Esophagus squamous epithelium (tissue), 4 donors: Measurements from ENCODE around the gene C2orf49.

ENCODE experiments used
- POLR2A ChIP-seq, 4 donors: fragments of 450-650 bp; IDR thresholded peaks; one replicate each; pipeline ENCODE4 v1.6.1; 2017; ENCODE audit warnings: antibody characterized with exemption in 4 of 4, mild to moderate bottlenecking in 4 of 4, moderate library complexity in 3 of 4
- TF ChIP-seq, protein P1 (sequence below), 6 experiments: fragments of 450-650 bp in 4 of 6; fragments of 200-600 bp in 2 of 6; sonication (generic) in 2 of 6; IDR thresholded peaks; one replicate each; pipeline ENCODE4 v1.5.1; 2016 to 2019; ENCODE audit warnings: antibody characterized with exemption in 6 of 6, mild to moderate bottlenecking in 4 of 6, moderate library complexity in 4 of 6

DNA sequence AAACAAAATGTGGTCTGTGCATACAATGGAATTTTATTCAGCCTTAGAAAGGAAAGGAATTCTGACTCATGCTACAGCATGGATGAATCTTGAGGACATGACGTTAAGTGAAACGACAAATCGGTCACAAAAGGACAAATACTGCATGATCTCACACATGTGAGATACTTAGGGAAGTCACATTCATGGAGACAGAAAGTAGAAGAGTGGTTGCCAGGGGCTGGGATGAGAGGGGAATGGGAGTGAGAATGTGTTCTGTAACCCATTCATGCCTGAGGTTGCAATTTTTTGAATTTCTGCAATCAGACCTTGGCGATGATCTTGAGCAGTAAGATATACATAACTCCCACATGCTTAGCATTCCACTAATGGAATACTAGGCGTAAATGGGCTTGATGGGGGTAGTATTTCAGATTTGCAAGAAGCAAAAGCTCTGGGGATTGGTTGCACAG, 39.5 kb downstream of the C2orf49 start:
- TF ChIP-seq, protein P1, sequence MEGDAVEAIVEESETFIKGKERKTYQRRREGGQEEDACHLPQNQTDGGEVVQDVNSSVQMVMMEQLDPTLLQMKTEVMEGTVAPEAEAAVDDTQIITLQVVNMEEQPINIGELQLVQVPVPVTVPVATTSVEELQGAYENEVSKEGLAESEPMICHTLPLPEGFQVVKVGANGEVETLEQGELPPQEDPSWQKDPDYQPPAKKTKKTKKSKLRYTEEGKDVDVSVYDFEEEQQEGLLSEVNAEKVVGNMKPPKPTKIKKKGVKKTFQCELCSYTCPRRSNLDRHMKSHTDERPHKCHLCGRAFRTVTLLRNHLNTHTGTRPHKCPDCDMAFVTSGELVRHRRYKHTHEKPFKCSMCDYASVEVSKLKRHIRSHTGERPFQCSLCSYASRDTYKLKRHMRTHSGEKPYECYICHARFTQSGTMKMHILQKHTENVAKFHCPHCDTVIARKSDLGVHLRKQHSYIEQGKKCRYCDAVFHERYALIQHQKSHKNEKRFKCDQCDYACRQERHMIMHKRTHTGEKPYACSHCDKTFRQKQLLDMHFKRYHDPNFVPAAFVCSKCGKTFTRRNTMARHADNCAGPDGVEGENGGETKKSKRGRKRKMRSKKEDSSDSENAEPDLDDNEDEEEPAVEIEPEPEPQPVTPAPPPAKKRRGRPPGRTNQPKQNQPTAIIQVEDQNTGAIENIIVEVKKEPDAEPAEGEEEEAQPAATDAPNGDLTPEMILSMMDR (IDR thresholded peaks at IDR 0.05), result no peak
- no peak for TF ChIP-seq POLR2A (IDR thresholded peaks at IDR 0.05)
